ENCODE results near the gene STMN1.
A peak's percentile ranks its signal among the peaks of the same experiment; 100 is the strongest.

Gene STMN1

DNA sequence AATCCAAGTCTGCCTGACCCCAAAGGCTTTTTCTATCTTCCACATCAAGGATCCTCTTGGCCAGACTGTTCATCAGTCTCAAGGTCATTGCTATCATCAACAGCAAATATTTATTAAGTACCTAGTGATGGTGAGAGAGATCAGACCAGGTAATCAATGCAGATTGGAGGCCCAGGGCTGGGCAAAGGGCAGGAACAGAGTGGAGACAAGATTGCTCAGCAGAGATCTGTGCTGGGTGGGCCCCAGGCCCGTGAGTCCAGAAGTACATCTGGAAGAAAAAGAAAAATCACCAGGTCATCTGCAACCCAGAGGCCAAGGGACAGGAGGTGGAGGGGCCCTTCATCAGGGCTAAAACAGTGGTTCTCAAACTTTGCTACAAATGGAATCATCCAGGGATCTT is 20.6 kb downstream of the STMN1 start:
- TF ChIP-seq, protein P1, sequence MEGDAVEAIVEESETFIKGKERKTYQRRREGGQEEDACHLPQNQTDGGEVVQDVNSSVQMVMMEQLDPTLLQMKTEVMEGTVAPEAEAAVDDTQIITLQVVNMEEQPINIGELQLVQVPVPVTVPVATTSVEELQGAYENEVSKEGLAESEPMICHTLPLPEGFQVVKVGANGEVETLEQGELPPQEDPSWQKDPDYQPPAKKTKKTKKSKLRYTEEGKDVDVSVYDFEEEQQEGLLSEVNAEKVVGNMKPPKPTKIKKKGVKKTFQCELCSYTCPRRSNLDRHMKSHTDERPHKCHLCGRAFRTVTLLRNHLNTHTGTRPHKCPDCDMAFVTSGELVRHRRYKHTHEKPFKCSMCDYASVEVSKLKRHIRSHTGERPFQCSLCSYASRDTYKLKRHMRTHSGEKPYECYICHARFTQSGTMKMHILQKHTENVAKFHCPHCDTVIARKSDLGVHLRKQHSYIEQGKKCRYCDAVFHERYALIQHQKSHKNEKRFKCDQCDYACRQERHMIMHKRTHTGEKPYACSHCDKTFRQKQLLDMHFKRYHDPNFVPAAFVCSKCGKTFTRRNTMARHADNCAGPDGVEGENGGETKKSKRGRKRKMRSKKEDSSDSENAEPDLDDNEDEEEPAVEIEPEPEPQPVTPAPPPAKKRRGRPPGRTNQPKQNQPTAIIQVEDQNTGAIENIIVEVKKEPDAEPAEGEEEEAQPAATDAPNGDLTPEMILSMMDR (IDR thresholded peaks at IDR 0.05; ENCODE audit: low read depth, low read length) = no peak
- DNase-seq (ENCODE audit: low read depth in 2 of 2) = no peak
- no peak overlapping the region for H3K4me3 ChIP-seq (replicated peaks in 1 of 2; ENCODE audit: low read depth in 2 of 2, low read length in 2 of 2)

DNA sequence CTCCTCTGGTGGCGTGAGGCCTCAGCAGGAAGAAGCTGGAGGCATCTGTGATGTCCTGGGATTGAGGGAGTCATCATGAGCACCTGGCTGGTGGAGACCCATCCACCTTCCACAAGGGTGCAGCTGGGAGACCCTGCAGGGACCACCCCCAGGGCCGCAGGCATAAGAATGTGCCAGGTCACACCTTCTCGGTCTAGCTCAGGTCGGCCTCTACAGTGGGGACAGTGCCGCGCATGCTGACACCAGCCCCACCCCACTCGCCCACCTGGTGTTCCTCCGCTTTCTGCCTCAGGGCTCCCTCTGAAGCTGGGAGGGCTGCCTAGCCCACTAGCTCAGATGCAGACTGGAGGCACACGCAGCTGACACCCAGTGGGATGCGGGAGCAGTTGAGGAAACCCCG is 25.0 kb downstream of the STMN1 start:
- H3K4me3 ChIP-seq (replicated peaks in 1 of 2; ENCODE audit: low read depth in 2 of 2, low read length in 2 of 2) = no peak overlapping the region
- no peak for DNase-seq (ENCODE audit: low read depth in 2 of 2)
- TF ChIP-seq, protein P1 (IDR thresholded peaks at IDR 0.05; ENCODE audit: low read depth, low read length) = no peak

DNA sequence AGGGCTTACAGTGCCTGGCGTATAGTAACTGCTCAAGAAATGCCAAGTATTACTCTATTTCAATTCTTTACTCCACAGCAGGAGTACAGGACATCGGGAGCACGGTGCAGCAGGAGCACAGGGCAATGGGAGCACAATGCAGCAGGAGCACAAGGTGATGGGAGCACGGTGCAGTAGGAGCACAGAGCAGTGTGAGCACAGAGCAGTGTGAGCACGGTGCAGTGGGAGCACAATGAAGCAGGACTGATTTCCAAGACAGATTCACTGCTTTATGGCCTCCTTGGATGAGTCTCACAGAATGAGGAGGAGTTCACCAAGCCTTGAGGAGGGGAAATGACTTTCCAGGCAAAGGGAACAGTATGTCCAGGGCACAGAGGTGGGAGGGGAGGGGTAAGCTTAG is 25.7 kb downstream of the STMN1 start:
- H3K4me3 ChIP-seq (replicated peaks in 1 of 2; ENCODE audit: low read depth in 2 of 2, low read length in 2 of 2) = no peak overlapping the region
- TF ChIP-seq, protein P1 (IDR thresholded peaks at IDR 0.05; ENCODE audit: low read depth, low read length) = no peak
- no peak for DNase-seq (ENCODE audit: low read depth in 2 of 2)

DNA sequence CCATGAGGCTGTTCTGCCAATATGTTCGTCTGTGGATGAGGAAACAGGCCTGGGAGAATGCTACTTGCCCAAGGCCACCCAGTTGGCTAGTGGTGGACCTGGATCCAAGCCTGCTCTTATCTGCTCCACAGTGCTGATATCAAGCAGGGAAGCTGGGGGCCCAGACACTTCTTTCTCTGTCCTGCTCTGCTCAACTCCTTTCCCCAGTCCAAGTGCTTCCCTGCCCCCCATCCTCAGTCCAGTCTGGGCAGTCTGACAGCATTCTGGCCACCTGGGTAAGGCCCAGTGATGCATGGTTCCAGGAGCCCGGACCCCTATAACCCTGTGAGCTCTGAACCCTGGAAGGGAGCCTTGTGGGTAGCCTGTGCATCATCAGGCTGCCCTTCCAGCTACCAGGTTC is 26.5 kb downstream of the STMN1 start:
- no peak overlapping the region for H3K4me3 ChIP-seq (replicated peaks in 1 of 2; ENCODE audit: low read depth in 2 of 2, low read length in 2 of 2)
- TF ChIP-seq, protein P1 (IDR thresholded peaks at IDR 0.05; ENCODE audit: low read depth, low read length) = no peak
- peak in 1 of 2 donors; percentile 72 for DNase-seq (ENCODE audit: low read depth in 2 of 2)

DNA sequence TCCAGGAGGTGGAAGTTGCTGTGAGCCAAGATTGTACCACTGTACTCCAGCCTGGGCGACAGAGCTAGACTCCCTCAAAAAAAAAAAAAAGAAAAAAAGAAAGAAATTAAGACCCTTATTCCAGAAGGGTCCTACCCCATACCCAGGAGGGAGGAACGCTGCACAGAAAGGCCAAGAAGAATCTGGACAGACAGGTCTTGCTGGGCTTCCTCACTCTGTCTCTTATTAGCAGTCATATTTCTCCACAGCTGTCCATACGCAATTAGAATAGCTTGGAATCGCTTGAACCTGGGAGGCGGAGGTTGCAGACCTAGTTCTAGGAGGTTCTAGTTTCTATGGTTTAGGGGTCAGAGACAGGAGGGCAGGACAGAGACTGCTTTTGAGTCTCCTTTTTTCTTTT is 27.5 kb downstream of the STMN1 start:
- no peak overlapping the region for H3K4me3 ChIP-seq (replicated peaks in 1 of 2; ENCODE audit: low read depth in 2 of 2, low read length in 2 of 2)
- DNase-seq (ENCODE audit: low read depth in 2 of 2) = no peak
- TF ChIP-seq, protein P1 (IDR thresholded peaks at IDR 0.05; ENCODE audit: low read depth, low read length) = no peak

DNA sequence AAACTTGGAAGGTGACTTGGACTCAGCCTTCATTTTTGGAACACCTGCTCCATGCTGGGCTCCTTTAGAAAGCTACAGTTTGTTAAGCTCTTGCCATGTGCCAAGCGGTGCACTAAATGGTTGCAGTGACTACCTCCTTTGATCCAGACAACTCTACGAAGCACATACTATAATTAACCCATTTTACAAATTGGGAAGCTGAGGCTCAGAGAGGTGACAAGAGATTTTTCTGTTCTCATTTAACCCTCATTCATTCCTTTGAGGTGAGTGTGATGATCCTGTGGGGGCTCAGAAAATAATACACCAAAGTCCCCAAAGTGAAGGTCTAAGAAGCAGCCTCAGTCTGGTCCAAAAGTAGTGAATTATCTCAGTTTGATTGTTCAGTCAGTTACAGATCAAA is 29.1 kb downstream of the STMN1 start:
- TF ChIP-seq, protein P1 (IDR thresholded peaks at IDR 0.05; ENCODE audit: low read depth, low read length) = no peak
- no peak for DNase-seq (ENCODE audit: low read depth in 2 of 2)
- no peak overlapping the region for H3K4me3 ChIP-seq (replicated peaks in 1 of 2; ENCODE audit: low read depth in 2 of 2, low read length in 2 of 2)

DNA sequence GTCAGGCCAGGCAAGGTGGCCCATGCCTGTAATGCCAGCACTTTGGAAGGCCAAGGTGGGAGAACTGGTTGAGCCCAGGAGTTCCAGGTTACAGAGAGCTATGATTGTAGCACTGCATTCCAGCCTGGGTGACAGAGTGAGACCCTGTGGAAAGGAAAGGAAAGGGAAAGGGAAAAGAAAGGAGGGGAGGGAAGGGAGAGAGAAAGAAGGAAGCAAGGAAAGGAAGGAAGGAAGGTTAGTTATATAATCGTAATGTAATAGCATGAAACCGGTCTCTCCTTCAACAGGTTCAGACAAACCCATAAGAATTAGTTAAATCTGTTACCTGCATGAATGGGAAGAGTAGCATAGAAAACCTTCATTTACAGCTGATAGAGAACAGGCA is 29.5 kb downstream of the STMN1 start:
- no peak for DNase-seq (ENCODE audit: low read depth in 2 of 2)
- H3K4me3 ChIP-seq (replicated peaks in 1 of 2; ENCODE audit: low read depth in 2 of 2, low read length in 2 of 2) = no peak overlapping the region
- TF ChIP-seq, protein P1 (IDR thresholded peaks at IDR 0.05; ENCODE audit: low read depth, low read length) = no peak

Measured in cardiac fibroblast (primary cell).